SK-N-SH treated with all-trans-retinoic acid at 6 μM for 48 hours (cell line): ENCODE results near the gene CLNK.

Source experiments
- ATAC-seq: fragments of 200-7000 bp; cut with Tn5 transposase; 3 replicates; pipeline ENCODE4 v1.9.1; 2020; ENCODE audit warnings: mild to moderate bottlenecking, moderate library complexity
- ARNTL ChIP-seq: fragments of 450-650 bp; formaldehyde crosslinking; IDR thresholded peaks from 2 replicates; pipeline ENCODE4 v1.5.0; 2020; ENCODE audit warnings: low read depth, mild to moderate bottlenecking, moderate library complexity, borderline replicate concordance
- BACH2 ChIP-seq: fragments of 250-450 bp; sonication (Bioruptor Pico); IDR thresholded peaks from 2 replicates; pipeline ENCODE4 v1.9.0; 2021; ENCODE audit warnings: mild to moderate bottlenecking, borderline replicate concordance
- CSDC2 ChIP-seq: fragments of 250-450 bp; sonication (Bioruptor Pico); IDR thresholded peaks from 2 replicates; pipeline ENCODE4 v1.5.0; 2020; ENCODE audit warnings: mild to moderate bottlenecking, moderate library complexity
- ESRRG ChIP-seq: fragments of 250-450 bp; sonication (Bioruptor Pico); IDR thresholded peaks from 2 replicates; pipeline ENCODE4 v1.6.1; 2021; ENCODE audit warnings: mild to moderate bottlenecking
- GLIS3 ChIP-seq: fragments of 250-450 bp; sonication (Bioruptor Pico); IDR thresholded peaks from 2 replicates; pipeline ENCODE4 v1.5.0; 2020; ENCODE audit warnings: mild to moderate bottlenecking, moderate library complexity
- ISL1 ChIP-seq: fragments of 250-450 bp; sonication (Bioruptor Pico); IDR thresholded peaks from 2 replicates; pipeline ENCODE4 v2.1.2; 2022; ENCODE audit warnings: mild to moderate bottlenecking, moderate library complexity
- OSR1 ChIP-seq: fragments of 250-450 bp; sonication (Bioruptor Pico); IDR thresholded peaks from 2 replicates; pipeline ENCODE4 v1.8.0; 2022; ENCODE audit warnings: moderate library complexity, mild to moderate bottlenecking, inconsistent platforms
- PPARA ChIP-seq: fragments of 250-450 bp; sonication (Bioruptor Pico); IDR thresholded peaks from 2 replicates; pipeline ENCODE4 v1.5.0; 2020; ENCODE audit warnings: mild to moderate bottlenecking, borderline replicate concordance
- SNAI2 ChIP-seq: fragments of 250-450 bp; sonication (Bioruptor Pico); IDR thresholded peaks from 2 replicates; pipeline ENCODE4 v1.5.0; 2020; ENCODE audit warnings: mild to moderate bottlenecking, moderate library complexity
- TCF4 ChIP-seq: fragments of 250-450 bp; sonication (Bioruptor Pico); IDR thresholded peaks from 2 replicates; pipeline ENCODE4 v1.8.0; 2021; ENCODE audit warnings: mild to moderate bottlenecking, moderate library complexity, borderline replicate concordance
- TOX ChIP-seq: fragments of 250-450 bp; sonication (Bioruptor Pico); IDR thresholded peaks from 2 replicates; pipeline ENCODE4 v1.8.0; 2021; ENCODE audit warnings: mild to moderate bottlenecking, moderate library complexity, borderline replicate concordance
- ZC3H10 ChIP-seq: fragments of 250-450 bp; sonication (Bioruptor Pico); IDR thresholded peaks from 2 replicates; pipeline ENCODE4 v1.5.1; 2021; ENCODE audit warnings: mild to moderate bottlenecking, moderate library complexity
- ZFP3 ChIP-seq: fragments of 250-450 bp; sonication (Bioruptor Pico); IDR thresholded peaks from 2 replicates; pipeline ENCODE4 v1.5.0; 2020; ENCODE audit warnings: mild to moderate bottlenecking, moderate library complexity
- ZFP30 ChIP-seq: fragments of 450-650 bp; formaldehyde crosslinking; IDR thresholded peaks from 2 replicates; pipeline ENCODE4 v1.5.0; 2022; ENCODE audit warnings: mild to moderate bottlenecking, moderate library complexity
- ZNF565 ChIP-seq: fragments of 450-650 bp; formaldehyde crosslinking; conservative IDR thresholded peaks from 2 replicates; pipeline ENCODE4 v1.5.0; 2020; ENCODE audit warnings: low read depth, mild to moderate bottlenecking, moderate library complexity
- ZNF70 ChIP-seq: fragments of 450-650 bp; formaldehyde crosslinking; IDR thresholded peaks from 2 replicates; pipeline ENCODE4 v1.5.0; 2020; ENCODE audit warnings: mild to moderate bottlenecking, moderate library complexity
- ZNF8 ChIP-seq: fragments of 450-650 bp; formaldehyde crosslinking; IDR thresholded peaks from 2 replicates; pipeline ENCODE4 v1.5.0; 2020; ENCODE audit warnings: mild to moderate bottlenecking, moderate library complexity
- TF ChIP-seq, protein P1 (sequence below): fragments of 250-450 bp; sonication (Bioruptor Pico); IDR thresholded peaks from 2 replicates; pipeline ENCODE4 v1.8.0; 2020; ENCODE audit warnings: mild to moderate bottlenecking, moderate library complexity, borderline replicate concordance
- TF ChIP-seq, protein P2 (sequence below): fragments of 250-450 bp; sonication (Bioruptor Pico); IDR thresholded peaks from 2 replicates; pipeline ENCODE4 v1.5.0; 2020; ENCODE audit warnings: mild to moderate bottlenecking, moderate library complexity
- TF ChIP-seq, protein P3 (sequence below): fragments of 250-450 bp; sonication (Bioruptor Pico); IDR thresholded peaks from 2 replicates; pipeline ENCODE4 v1.5.1; 2021; ENCODE audit warnings: mild to moderate bottlenecking, moderate library complexity
- TF ChIP-seq, protein P4 (sequence below): fragments of 250-450 bp; sonication (Bioruptor Pico); IDR thresholded peaks from 2 replicates; pipeline ENCODE4 v1.8.0; 2021; ENCODE audit warnings: low read depth, mild to moderate bottlenecking, moderate library complexity, borderline replicate concordance

CLNK gene

GRCh38 chr4:10502717-10503116 is 181.9 kb downstream of the CLNK start:
- ATAC-seq = no peak
- TF ChIP-seq ZC3H10 = no peak
- TF ChIP-seq ARNTL = no peak
- TF ChIP-seq PPARA (CRISPR knock-in tag) = no peak
- TF ChIP-seq, protein P1, sequence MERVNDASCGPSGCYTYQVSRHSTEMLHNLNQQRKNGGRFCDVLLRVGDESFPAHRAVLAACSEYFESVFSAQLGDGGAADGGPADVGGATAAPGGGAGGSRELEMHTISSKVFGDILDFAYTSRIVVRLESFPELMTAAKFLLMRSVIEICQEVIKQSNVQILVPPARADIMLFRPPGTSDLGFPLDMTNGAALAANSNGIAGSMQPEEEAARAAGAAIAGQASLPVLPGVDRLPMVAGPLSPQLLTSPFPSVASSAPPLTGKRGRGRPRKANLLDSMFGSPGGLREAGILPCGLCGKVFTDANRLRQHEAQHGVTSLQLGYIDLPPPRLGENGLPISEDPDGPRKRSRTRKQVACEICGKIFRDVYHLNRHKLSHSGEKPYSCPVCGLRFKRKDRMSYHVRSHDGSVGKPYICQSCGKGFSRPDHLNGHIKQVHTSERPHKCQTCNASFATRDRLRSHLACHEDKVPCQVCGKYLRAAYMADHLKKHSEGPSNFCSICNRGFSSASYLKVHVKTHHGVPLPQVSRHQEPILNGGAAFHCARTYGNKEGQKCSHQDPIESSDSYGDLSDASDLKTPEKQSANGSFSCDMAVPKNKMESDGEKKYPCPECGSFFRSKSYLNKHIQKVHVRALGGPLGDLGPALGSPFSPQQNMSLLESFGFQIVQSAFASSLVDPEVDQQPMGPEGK (CRISPR knock-in tag) = no peak
- TF ChIP-seq, protein P2, sequence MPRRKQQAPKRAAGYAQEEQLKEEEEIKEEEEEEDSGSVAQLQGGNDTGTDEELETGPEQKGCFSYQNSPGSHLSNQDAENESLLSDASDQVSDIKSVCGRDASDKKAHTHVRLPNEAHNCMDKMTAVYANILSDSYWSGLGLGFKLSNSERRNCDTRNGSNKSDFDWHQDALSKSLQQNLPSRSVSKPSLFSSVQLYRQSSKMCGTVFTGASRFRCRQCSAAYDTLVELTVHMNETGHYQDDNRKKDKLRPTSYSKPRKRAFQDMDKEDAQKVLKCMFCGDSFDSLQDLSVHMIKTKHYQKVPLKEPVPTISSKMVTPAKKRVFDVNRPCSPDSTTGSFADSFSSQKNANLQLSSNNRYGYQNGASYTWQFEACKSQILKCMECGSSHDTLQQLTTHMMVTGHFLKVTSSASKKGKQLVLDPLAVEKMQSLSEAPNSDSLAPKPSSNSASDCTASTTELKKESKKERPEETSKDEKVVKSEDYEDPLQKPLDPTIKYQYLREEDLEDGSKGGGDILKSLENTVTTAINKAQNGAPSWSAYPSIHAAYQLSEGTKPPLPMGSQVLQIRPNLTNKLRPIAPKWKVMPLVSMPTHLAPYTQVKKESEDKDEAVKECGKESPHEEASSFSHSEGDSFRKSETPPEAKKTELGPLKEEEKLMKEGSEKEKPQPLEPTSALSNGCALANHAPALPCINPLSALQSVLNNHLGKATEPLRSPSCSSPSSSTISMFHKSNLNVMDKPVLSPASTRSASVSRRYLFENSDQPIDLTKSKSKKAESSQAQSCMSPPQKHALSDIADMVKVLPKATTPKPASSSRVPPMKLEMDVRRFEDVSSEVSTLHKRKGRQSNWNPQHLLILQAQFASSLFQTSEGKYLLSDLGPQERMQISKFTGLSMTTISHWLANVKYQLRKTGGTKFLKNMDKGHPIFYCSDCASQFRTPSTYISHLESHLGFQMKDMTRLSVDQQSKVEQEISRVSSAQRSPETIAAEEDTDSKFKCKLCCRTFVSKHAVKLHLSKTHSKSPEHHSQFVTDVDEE (CRISPR knock-in tag) = no peak
- no peak for TF ChIP-seq ZNF565 (CRISPR knock-in tag)
- TF ChIP-seq ZFP30 (CRISPR knock-in tag) = no peak
- TF ChIP-seq SNAI2 (CRISPR knock-in tag) = no peak
- no peak for TF ChIP-seq OSR1 (CRISPR knock-in tag)

- TF ChIP-seq, protein P3, sequence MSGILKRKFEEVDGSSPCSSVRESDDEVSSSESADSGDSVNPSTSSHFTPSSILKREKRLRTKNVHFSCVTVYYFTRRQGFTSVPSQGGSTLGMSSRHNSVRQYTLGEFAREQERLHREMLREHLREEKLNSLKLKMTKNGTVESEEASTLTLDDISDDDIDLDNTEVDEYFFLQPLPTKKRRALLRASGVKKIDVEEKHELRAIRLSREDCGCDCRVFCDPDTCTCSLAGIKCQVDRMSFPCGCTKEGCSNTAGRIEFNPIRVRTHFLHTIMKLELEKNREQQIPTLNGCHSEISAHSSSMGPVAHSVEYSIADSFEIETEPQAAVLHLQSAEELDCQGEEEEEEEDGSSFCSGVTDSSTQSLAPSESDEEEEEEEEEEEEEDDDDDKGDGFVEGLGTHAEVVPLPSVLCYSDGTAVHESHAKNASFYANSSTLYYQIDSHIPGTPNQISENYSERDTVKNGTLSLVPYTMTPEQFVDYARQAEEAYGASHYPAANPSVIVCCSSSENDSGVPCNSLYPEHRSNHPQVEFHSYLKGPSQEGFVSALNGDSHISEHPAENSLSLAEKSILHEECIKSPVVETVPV = no peak
- no peak for TF ChIP-seq PPARA (CRISPR knock-in tag)
- TF ChIP-seq CSDC2 (CRISPR knock-in tag) = no peak
- TF ChIP-seq, protein P4, sequence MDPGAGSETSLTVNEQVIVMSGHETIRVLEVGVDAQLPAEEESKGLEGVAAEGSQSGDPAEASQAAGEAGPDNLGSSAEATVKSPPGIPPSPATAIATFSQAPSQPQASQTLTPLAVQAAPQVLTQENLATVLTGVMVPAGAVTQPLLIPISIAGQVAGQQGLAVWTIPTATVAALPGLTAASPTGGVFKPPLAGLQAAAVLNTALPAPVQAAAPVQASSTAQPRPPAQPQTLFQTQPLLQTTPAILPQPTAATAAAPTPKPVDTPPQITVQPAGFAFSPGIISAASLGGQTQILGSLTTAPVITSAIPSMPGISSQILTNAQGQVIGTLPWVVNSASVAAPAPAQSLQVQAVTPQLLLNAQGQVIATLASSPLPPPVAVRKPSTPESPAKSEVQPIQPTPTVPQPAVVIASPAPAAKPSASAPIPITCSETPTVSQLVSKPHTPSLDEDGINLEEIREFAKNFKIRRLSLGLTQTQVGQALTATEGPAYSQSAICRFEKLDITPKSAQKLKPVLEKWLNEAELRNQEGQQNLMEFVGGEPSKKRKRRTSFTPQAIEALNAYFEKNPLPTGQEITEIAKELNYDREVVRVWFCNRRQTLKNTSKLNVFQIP (CRISPR knock-in tag) = no peak
- no peak for TF ChIP-seq ZNF70 (CRISPR knock-in tag)
- TF ChIP-seq ZFP3 = no peak
- no peak for TF ChIP-seq GLIS3 (CRISPR knock-in tag)
- no peak for TF ChIP-seq ESRRG (CRISPR knock-in tag)
- no peak for TF ChIP-seq SNAI2 (CRISPR knock-in tag)
- no peak for TF ChIP-seq ARNTL
- TF ChIP-seq BACH2 (CRISPR knock-in tag) = no peak
- no peak for TF ChIP-seq TCF4 (CRISPR knock-in tag)
- TF ChIP-seq, protein P2 (CRISPR knock-in tag) = no peak
- TF ChIP-seq, all 23 proteins: peak for 0
- ATAC-seq = no peak
Observed at GRCh38 chr4:10500776-10501175, 183.8 kb downstream of the CLNK start.

GRCh38 chr4:10496200-10496599 is 188.4 kb downstream of the CLNK start:
- TF ChIP-seq TCF4 (CRISPR knock-in tag) (no peak), ZNF565 (CRISPR knock-in tag) (no peak), ZNF70 (CRISPR knock-in tag) (no peak), GLIS3 (CRISPR knock-in tag) (no peak), ZFP3 (no peak), TOX (CRISPR knock-in tag) (no peak), ZC3H10 (no peak), ZNF8 (CRISPR knock-in tag) (no peak), CSDC2 (CRISPR knock-in tag) (no peak), ISL1 (CRISPR knock-in tag) (no peak), ZFP30 (CRISPR knock-in tag) (no peak)
- TF ChIP-seq, protein P1 (CRISPR knock-in tag) = no peak
- TF ChIP-seq, protein P2 (CRISPR knock-in tag) = no peak
- ATAC-seq = no peak
